Measurements from ENCODE around the gene CRYZL1. TPM values are rescaled to one million over a fixed set of nuclear protein-coding genes. Genes with fewer than 3 reads are reported as not detected.

The CRYZL1 gene
- total RNA-seq, 1 experiment from 2014 or later: 13.5 TPM

GRCh38 chr21:33588485-33589335 lies 52.8 kb downstream of the CRYZL1 start, which contains the start of gene DONSON:
Gene DONSON (minus strand): TSS chr21:33588684. CDS start chr21:33588641, 43 bp downstream.
- no peak within 1 kb of the TSS for H3K4ac ChIP-seq (ENCODE audit: low read depth, low read length)
- H3K9me3 ChIP-seq (ENCODE audit: control insufficient read depth, low read depth, low read length): no peaks in the 10 kb centered on the region
- no peak within 1 kb of the TSS for H2BK15ac ChIP-seq (ENCODE audit: low read depth, low read length)
- no peaks in the 10 kb centered on the region for H3K27me3 ChIP-seq (ENCODE audit: insufficient read depth, low read length)
- H3K56ac ChIP-seq (ENCODE audit: insufficient read length, low read depth, low read length): no peak within 1 kb of the TSS
- no peak within 1 kb of the TSS for H2BK20ac ChIP-seq (ENCODE audit: low read depth, low read length, poor library complexity, severe bottlenecking)
- H3K4me2 ChIP-seq (ENCODE audit: insufficient read depth, insufficient read length, low read length): peak within 1 kb of the TSS; percentile 77
- H3K27me3 Mint-ChIP-seq (ENCODE audit: low read depth): no peaks in the 10 kb centered on the region
- H3K14ac ChIP-seq (ENCODE audit: insufficient read depth, low read length): peak within 1 kb of the TSS; percentile 14; the same call in 1 of the 2 replicates
- H3K18ac ChIP-seq (ENCODE audit: insufficient read length, low read depth, low read length): no peak within 1 kb of the TSS
- H3K79me1 ChIP-seq (ENCODE audit: insufficient read depth, low read depth, low read length, poor library complexity, severe bottlenecking): no peaks in the 10 kb centered on the region
- no peak within 1 kb of the TSS for H2BK120ac ChIP-seq (ENCODE audit: low read depth, low read length, poor library complexity, severe bottlenecking)
- no peaks in the 10 kb centered on the region for H4K20me1 ChIP-seq (ENCODE audit: control insufficient read depth, insufficient read depth, insufficient read length)
- no CpG with 5 or more reads among the region's 78 CpGs for WGBS (ENCODE audit: extremely low coverage, insufficient read length, low lambda C conversion rate)
- peak; percentile 92 for DNase-seq
- no peak within 1 kb of the TSS for H2BK5ac ChIP-seq (ENCODE audit: insufficient read length, low read length)
- no peak within 1 kb of the TSS for H4K8ac ChIP-seq (replicated peaks; ENCODE audit: insufficient read length, low read depth, low read length)
- peak within 1 kb of the TSS; percentile 32 for H2AFZ ChIP-seq (ENCODE audit: low read length)
- no peak within 1 kb of the TSS for H3T11ph ChIP-seq (ENCODE audit: low read length)
- H2AK5ac ChIP-seq (ENCODE audit: insufficient read length, low read length): no peak within 1 kb of the TSS
- peaks cover 10% of the 10 kb centered on the region for H3K23me2 ChIP-seq (ENCODE audit: insufficient read length, low read depth, low read length, poor library complexity, severe bottlenecking)
- H4K5ac ChIP-seq (ENCODE audit: insufficient read length, low read depth, low read length): no peak within 1 kb of the TSS
- peaks cover 9 to 29% (median 28%) of the 10 kb centered on the region in 3 experiments; a peak in 6 of 7 replicates for H3K36me3 Mint-ChIP-seq (ENCODE audit: insufficient read depth in 1 of 3, low read depth in 3 of 3)
- H3K9ac ChIP-seq (ENCODE audit: extremely low read depth, insufficient read length, low read length): peak within 1 kb of the TSS; percentile 49
- H3K27ac Mint-ChIP-seq: peak within 1 kb of the TSS; percentile 89 to 97 (median 92)
- no peak within 1 kb of the TSS for H4K91ac ChIP-seq (ENCODE audit: insufficient read length, low read depth, low read length)
- H3K79me2 ChIP-seq (ENCODE audit: insufficient read depth, low read length): 0 out of 2 replicates have a peak, but pooled peaks cover 4% of the 10 kb centered on the region
- H3K4me1 ChIP-seq (ENCODE audit: insufficient read depth, low read length): no peaks in the 10 kb centered on the region
- no peak within 1 kb of the TSS for H2BK12ac ChIP-seq (ENCODE audit: insufficient read length, low read depth, low read length)
- no peak within 1 kb of the TSS for H3K23ac ChIP-seq (ENCODE audit: insufficient read length, low read depth, low read length)
- peak within 1 kb of the TSS; percentile 84 to 90 for H3K4me3 Mint-ChIP-seq
- TF ChIP-seq, protein P1, sequence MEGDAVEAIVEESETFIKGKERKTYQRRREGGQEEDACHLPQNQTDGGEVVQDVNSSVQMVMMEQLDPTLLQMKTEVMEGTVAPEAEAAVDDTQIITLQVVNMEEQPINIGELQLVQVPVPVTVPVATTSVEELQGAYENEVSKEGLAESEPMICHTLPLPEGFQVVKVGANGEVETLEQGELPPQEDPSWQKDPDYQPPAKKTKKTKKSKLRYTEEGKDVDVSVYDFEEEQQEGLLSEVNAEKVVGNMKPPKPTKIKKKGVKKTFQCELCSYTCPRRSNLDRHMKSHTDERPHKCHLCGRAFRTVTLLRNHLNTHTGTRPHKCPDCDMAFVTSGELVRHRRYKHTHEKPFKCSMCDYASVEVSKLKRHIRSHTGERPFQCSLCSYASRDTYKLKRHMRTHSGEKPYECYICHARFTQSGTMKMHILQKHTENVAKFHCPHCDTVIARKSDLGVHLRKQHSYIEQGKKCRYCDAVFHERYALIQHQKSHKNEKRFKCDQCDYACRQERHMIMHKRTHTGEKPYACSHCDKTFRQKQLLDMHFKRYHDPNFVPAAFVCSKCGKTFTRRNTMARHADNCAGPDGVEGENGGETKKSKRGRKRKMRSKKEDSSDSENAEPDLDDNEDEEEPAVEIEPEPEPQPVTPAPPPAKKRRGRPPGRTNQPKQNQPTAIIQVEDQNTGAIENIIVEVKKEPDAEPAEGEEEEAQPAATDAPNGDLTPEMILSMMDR (conservative IDR thresholded peaks at IDR 0.05): 0 out of 3 replicates have a peak, but pooled peaks have one; percentile 8
- no peaks in the 10 kb centered on the region for H3K9me3 Mint-ChIP-seq
- no peak within 1 kb of the TSS for H3K27ac ChIP-seq (ENCODE audit: insufficient read length, low read depth, low read length)
- peaks cover 14 to 15% of the 10 kb centered on the region in 2 experiments for H3K4me1 Mint-ChIP-seq
